Keratinocyte (primary cell): ENCODE results near the gene IREB2.

ENCODE experiments used
- EZH2 ChIP-seq: IDR thresholded peaks from one replicate; pipeline ENCODE4 v1.6.1; 2012; ENCODE audit warnings: inconsistent platforms, mild to moderate bottlenecking, low read length, moderate library complexity
- TF ChIP-seq, protein P1 (sequence below), 3 experiments: IDR thresholded peaks in 1 of 3; conservative IDR thresholded peaks in 1 of 3; optimal IDR thresholded peaks in 1 of 3; 2 replicates in 2 of 3; 3 replicates in 1 of 3; pipeline versions ENCODE3 to v1.5.1; 2011; ENCODE audit warnings: low read length in 3 of 3, mild to moderate bottlenecking in 3 of 3, moderate library complexity in 2 of 3, control low read depth in 1 of 3, inconsistent platforms in 1 of 3; ENCODE audit not compliant: insufficient read depth in 2 of 3; ENCODE audit errors: extremely low read depth in 1 of 3

DNA sequence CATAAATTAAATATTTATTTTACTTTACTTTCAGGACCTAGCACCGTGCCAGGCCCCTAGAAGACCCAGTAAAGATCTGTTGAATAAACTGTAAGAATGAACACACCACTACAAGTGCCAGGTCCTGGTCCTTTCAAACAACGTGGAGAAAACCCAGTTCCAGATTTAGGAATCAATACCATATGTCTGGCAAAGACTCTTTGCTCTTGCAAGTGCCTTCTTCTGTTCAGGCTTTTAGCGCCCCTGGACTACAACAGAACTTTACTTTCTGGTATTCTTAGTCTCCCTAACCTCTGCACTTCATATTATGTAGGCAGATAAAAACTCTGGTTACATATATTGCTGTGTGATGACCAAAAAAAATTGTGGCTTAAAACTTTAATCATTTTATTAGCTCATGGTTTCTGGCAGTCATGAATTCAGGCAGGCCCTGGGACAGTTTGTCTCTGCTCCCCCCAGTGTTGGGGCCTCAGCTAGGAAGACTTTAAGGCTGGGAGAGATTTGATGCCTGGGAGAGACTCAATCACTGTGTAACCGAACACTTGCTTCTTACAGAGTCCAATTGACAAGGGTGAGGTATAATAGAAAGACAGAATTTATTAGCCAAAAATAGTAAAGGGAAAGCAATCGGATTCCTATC is 99.4 kb downstream of the IREB2 start:
- TF ChIP-seq, protein P1, sequence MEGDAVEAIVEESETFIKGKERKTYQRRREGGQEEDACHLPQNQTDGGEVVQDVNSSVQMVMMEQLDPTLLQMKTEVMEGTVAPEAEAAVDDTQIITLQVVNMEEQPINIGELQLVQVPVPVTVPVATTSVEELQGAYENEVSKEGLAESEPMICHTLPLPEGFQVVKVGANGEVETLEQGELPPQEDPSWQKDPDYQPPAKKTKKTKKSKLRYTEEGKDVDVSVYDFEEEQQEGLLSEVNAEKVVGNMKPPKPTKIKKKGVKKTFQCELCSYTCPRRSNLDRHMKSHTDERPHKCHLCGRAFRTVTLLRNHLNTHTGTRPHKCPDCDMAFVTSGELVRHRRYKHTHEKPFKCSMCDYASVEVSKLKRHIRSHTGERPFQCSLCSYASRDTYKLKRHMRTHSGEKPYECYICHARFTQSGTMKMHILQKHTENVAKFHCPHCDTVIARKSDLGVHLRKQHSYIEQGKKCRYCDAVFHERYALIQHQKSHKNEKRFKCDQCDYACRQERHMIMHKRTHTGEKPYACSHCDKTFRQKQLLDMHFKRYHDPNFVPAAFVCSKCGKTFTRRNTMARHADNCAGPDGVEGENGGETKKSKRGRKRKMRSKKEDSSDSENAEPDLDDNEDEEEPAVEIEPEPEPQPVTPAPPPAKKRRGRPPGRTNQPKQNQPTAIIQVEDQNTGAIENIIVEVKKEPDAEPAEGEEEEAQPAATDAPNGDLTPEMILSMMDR (optimal IDR thresholded peaks at IDR 0.05 in 1 of 3, IDR thresholded peaks at IDR 0.05 in 1 of 3, conservative IDR thresholded peaks at IDR 0.05 in 1 of 3; ENCODE audit: extremely low read depth in 1 of 3, insufficient read depth in 2 of 3, low read length in 3 of 3): no peak
- TF ChIP-seq EZH2: no peak
